HG02642 (cell line): ENCODE measurements around the gene ATF3.
A peak's percentile ranks its signal among the peaks of the same experiment; 100 is the strongest.
"Not testable (repeated sequence)": the region's sequence is repeated elsewhere in the genome, so short reads cannot be mapped to it uniquely, and the experiment has no call there.

Source experiments
- ATAC-seq: cut with Tn5 transposase; IDR thresholded peaks from one replicate; pipeline ENCODE4 v1.9.1; 2021; ENCODE audit warnings: mild to moderate bottlenecking; ENCODE audit not compliant: unreplicated experiment, poor library complexity

The ATF3 gene

DNA sequence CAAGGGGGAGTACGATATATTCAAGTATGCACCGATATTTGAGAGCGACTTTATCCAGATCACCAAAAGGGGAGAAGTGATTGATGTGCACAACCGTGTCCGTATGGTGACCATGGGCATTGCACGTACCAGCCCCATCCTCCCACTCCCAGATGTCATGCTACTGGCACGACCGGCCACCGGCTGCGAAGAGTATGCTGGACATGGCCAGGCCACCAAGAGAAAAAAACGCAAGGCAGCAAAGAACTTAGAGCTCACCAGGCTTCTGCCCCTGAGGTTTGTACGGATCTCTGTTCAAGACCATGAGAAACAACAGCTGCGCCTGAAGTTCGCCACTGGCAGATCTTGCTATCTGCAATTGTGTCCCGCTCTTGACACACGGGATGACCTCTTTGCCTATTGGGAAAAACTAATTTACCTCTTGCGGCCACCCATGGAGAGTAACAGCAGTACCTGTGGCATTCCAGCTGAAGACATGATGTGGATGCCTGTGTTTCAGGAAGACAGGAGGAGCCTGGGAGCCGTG lies 16.5 kb downstream of the ATF3 start:
- ATAC-seq: no peak

- ATAC-seq: no peak
Observed at GRCh38 chr1:212625781-212626450, 17.4 kb downstream of the ATF3 start.

- ATAC-seq: no peak
Observed at GRCh38 chr1:212628046-212628445, 19.5 kb downstream of the ATF3 start.

GRCh38 chr1:212628813-212629415 lies 20.4 kb downstream of the ATF3 start:
- ATAC-seq: no peak

DNA sequence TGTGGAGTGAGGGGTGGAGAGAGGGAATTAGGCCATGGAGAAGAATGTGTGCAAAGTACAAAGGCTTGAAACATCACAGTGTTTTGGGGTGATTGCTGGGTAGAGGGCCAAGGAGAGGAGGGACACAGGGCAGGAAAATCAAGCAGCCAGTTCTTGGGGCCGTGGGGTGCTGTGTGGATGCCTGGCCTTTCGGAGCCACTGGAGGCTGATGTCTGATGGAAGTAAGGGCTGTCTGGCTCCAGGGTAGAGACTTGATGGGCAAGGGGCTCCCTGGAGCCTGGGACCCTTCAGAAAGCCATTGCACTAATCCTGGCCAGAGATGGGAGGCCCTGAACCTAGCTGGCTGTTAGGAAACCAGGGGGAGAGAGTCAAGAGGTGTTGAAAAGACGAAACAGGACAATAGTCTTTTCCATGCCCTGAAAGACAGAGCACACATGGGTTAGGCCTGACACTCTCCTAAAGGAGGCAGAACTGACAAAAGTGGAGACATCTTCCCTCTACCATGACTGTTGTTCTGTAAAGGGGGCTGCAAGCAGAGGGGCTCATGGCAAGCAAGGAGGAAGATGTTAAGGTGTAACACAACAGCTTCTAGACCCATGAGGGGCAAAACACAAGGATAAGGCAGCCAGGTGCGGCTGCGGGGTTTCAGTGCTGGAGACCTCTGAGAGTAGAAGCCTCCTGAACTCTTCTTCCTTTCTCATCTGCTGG lies 21.0 kb downstream of the ATF3 start:
- no peak for ATAC-seq

GRCh38 chr1:212630158-212630900 lies 21.8 kb downstream of the ATF3 start:
- peak; percentile 95 for ATAC-seq

GRCh38 chr1:212633161-212633560 lies 24.6 kb downstream of the ATF3 start:
- ATAC-seq: no peak

- no peak for ATAC-seq
Observed at GRCh38 chr1:212634252-212634651, 25.7 kb downstream of the ATF3 start.

- no peak for ATAC-seq
Observed at GRCh38 chr1:212635141-212635631, 26.6 kb downstream of the ATF3 start.

DNA sequence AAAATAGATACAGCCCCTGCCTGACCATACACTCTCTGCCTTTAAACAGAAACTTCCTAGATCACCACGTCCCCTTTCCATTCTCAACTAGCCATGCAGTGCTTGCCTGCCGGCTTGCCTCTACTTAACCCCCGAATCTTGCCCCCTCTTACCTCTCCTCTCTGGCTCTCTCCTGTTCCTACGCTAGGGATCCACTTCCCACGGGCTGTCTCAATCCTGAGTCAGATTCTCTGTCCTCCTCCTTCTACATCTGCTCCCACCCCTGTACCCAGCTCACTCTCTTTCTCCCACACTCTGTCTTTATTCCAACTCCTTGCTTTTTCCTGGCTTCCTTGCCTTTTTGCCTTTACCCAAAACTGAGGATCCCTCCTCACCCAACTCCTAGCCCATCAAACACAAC lies 29.3 kb downstream of the ATF3 start:
- no peak for ATAC-seq

GRCh38 chr1:212638492-212639151 lies 30.1 kb downstream of the ATF3 start:
- no peak for ATAC-seq

DNA sequence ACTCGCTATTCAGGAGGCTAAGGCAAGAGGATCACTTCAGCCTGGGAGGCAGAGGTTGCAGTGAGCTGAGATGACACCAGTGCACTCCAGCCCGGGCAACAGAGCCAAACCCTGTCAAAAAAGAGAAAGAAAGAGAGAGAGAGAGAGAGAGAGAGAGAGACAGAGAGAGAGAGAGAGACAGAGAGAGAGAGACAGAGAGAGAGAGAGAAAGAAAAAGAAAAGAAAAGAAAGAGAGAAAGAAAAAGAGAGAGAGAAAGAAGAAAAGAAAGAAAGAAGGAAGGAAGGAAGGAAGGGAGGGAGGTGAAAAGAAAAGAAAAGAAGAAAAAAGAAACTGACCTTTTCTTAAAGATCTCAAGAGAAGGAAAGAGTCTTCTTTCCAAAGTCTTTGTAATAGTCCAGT lies 31.0 kb downstream of the ATF3 start:
- ATAC-seq: not testable (repeated sequence)

DNA sequence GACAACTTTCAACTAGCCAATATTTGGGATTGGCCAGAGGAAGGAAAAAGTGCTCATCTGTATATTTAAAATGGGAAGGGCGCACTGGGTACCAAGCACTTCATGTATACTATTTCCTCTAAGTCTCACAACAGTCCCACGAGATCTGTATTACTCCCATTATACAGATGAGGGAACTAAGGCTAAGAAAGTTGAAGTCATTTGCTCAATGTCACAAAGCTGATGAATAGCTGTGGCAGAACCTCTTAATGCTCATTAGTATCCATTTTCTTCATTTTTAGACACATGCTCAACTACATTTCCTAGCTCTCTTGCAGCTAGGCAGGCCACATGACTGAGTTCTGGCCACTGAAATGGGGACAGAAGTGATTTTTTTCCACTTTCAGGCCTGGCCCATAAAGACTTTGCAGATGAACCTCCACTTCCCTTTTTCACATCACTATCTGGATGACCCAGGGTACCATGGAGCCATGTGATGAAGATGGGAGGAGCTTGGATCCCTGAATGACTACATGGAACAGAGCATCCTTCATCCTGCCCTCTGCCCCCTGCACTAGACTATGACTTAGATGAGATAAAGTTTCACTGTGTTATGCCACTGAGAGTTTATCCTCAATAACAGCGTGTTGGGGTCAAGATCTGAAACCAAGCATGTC lies 31.8 kb downstream of the ATF3 start:
- no peak for ATAC-seq

DNA sequence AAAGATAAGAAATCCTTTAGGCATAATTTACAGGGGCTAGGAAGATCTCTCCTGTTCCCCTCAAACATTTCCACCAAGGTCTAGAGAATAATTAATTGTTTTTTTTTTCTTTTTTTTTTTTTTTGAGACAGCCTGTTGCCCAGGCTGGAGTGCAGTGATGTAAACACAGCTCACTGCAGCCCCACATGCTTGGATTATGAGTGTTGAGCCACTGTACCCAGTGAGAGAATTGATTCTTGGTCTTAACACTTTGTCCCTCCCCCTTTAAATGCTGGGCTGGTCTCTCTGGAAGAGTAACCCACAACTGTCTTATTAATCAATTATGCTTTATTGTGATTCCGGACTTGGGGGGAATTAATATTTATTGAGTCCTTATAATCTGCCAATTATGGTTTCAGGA lies 33.4 kb downstream of the ATF3 start:
- no peak for ATAC-seq

DNA sequence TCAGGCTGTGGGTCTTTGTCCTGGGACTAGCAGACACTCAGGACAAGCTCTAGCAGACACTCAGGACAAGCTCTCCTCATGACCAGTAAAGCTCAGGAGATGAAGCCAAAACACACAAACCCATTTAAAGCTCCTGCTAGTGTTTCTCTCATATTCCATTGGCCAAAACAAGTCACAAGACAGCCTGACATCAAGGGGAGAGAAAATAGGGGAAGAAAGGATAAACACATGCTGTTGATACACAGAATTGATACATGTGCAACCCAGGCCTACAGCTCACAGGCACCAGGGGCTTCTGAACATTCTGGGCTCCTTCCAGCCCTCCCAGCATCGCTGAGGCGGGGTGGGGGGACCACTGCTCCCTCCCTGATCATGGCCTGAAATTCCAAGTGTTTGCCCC lies 35.3 kb downstream of the ATF3 start:
- ATAC-seq: no peak

- no peak for ATAC-seq
Observed at GRCh38 chr1:212644866-212645545, 36.4 kb downstream of the ATF3 start.

GRCh38 chr1:212645546-212646543 lies 37.3 kb downstream of the ATF3 start:
- no peak for ATAC-seq

GRCh38 chr1:212646588-212646987 lies 38.0 kb downstream of the ATF3 start:
- no peak for ATAC-seq
